AG04450 (cell line): ENCODE data around the gene FHL2. TPM values are rescaled to one million over a fixed set of nuclear protein-coding genes. Genes with fewer than 3 reads are reported as not detected.
"Not testable (repeated sequence)": the region's sequence is repeated elsewhere in the genome, so short reads cannot be mapped to it uniquely, and the experiment has no call there.

Experiments
- CTCF ChIA-PET: fragments of 300-600, 350-600 bp; formaldehyde crosslinking; extraction: SDS; loops from one replicate; lab custom pipeline; 2022; ENCODE audit warnings: antibody characterized with exemption, inconsistent platforms; lab: Charles Lee
- POLR2A ChIA-PET: fragments of 350-600 bp; formaldehyde crosslinking; extraction: SDS; loops from one replicate; lab custom pipeline; 2021; ENCODE audit warnings: antibody characterized with exemption, inconsistent platforms; lab: Yijun Ruan, JAX
- DNase-seq: peaks from one replicate; pipeline ENCODE4 v3.0.0-alpha.2; 2011; ENCODE audit warnings: low read depth, low spot score
- H3K27ac ChIP-seq: one replicate; pipeline ENCODE4 v1.5.1; 2012; ENCODE audit warnings: low read depth, low read length, control low read depth
- H3K27me3 ChIP-seq: one replicate; pipeline ENCODE4 v1.6.0; 2012; ENCODE audit warnings: low read length; ENCODE audit not compliant: control insufficient read depth, insufficient read depth
- H3K4me3 ChIP-seq: 2 replicates; pipeline ENCODE4 v1.5.1; 2011; ENCODE audit warnings: mild to moderate bottlenecking, low read depth, low read length, control low read depth
- H3K9me3 ChIP-seq: 2 replicates; pipeline ENCODE4 v1.5.1; 2012; ENCODE audit warnings: low read length; ENCODE audit not compliant: control insufficient read depth, insufficient read depth
- CTCF ChIP-seq: IDR thresholded peaks from 2 replicates; pipeline ENCODE4 v1.5.1; 2011; ENCODE audit warnings: low read depth, low read length, control low read depth, inconsistent platforms
- polyA plus RNA-seq: library from polyadenylated mRNA; depleted of rRNA; stranded (reverse); fragments of >200 nt; gene quantifications from 2 replicates; pipeline ENCODE4 v1.2.3, GENCODE V29; 2011

The FHL2 gene
- polyA plus RNA-seq, 1 experiment: 497 TPM

- Histone ChIP-seq H3K27ac (no peak overlapping the region), H3K9me3 (no peaks in the 10 kb centered on the region), H3K27me3 (no peaks in the 10 kb centered on the region), H3K4me3 (no peak overlapping the region)
- ChIA-PET CTCF (interaction anchor here (0.6 to 3.5 kb wide), 3 partner anchors 13 to 194 kb away, joined by 3 to 13 read pairs (median 9); no protein-coding TSS in a partner anchor), POLR2A (interaction anchor here (0.6 kb wide), 1 partner anchor 63 kb away, joined by 4 read pairs; no protein-coding TSS in a partner anchor)
- DNase-seq: no peak
- no peak for TF ChIP-seq CTCF
Measured at GRCh38 chr2:105327690-105328089, 71.2 kb downstream of the FHL2 start.

GRCh38 chr2:105327271-105327670 is 71.6 kb downstream of the FHL2 start:
- DNase-seq, H3K4me3 ChIP-seq, H3K27me3 ChIP-seq, H3K27ac ChIP-seq, H3K9me3 ChIP-seq: not testable (repeated sequence)
- POLR2A ChIA-PET: interaction anchor here (0.6 kb wide), 1 partner anchor 64 kb away, joined by 4 read pairs; no protein-coding TSS in a partner anchor
- CTCF ChIA-PET: interaction anchor here (0.9 to 3.5 kb wide), 2 partner anchors 18 to 194 kb away, joined by 9 to 13 read pairs; no protein-coding TSS in a partner anchor

- no peak for TF ChIP-seq CTCF
- Histone ChIP-seq H3K4me3 (no peak overlapping the region), H3K9me3 (no peaks in the 10 kb centered on the region), H3K27ac (peak overlapping the region; percentile 68), H3K27me3 (no peaks in the 10 kb centered on the region)
- POLR2A ChIA-PET: no interaction called here
- CTCF ChIA-PET: interaction anchor here (0.9 to 1.4 kb wide), 2 partner anchors 30 to 38 kb away, joined by 4 read pairs; no protein-coding TSS in a partner anchor
- no peak for DNase-seq
Measured at GRCh38 chr2:105325389-105325963, 73.4 kb downstream of the FHL2 start.

- no peaks in the 10 kb centered on the region for H3K27me3 ChIP-seq
- POLR2A ChIA-PET: no interaction called here
- no peak overlapping the region for H3K4me3 ChIP-seq
- CTCF ChIA-PET: interaction anchor here (0.9 to 1.4 kb wide), 3 partner anchors 9 to 37 kb away, joined by 3 to 4 read pairs (median 4); no protein-coding TSS in a partner anchor
- DNase-seq: no peak
- peak overlapping the region; percentile 68 for H3K27ac ChIP-seq
- no peaks in the 10 kb centered on the region for H3K9me3 ChIP-seq
- no peak for TF ChIP-seq CTCF
Measured at GRCh38 chr2:105324732-105325131, 74.1 kb downstream of the FHL2 start.

GRCh38 chr2:105324101-105324500 is 74.8 kb downstream of the FHL2 start:
- H3K9me3 ChIP-seq: no peaks in the 10 kb centered on the region
- peak overlapping the region; percentile 24 for H3K27ac ChIP-seq
- ChIA-PET POLR2A (no interaction called here), CTCF (interaction anchor here (1.1 to 1.4 kb wide), 3 partner anchors 9 to 29 kb away, joined by 3 to 4 read pairs (median 3); no protein-coding TSS in a partner anchor)
- H3K27me3 ChIP-seq: no peaks in the 10 kb centered on the region
- no peak for DNase-seq
- no peak overlapping the region for H3K4me3 ChIP-seq
- TF ChIP-seq CTCF: no peak
